ENCODE measurements around the gene RTTN.
"Not testable (repeated sequence)": the region's sequence is repeated elsewhere in the genome, so short reads cannot be mapped to it uniquely, and the experiment has no call there.

Gene RTTN

GRCh38 chr18:70149616-70150301, 55.7 kb downstream of the RTTN start:
- DNase-seq (ENCODE audit: low read depth in 2 of 2): no peak

GRCh38 chr18:70149156-70149555, 56.3 kb downstream of the RTTN start:
- no peak for DNase-seq (ENCODE audit: low read depth in 2 of 2)

- no peak for DNase-seq (ENCODE audit: low read depth in 2 of 2)
Observed at GRCh38 chr18:70148039-70148938, 57.2 kb downstream of the RTTN start.

GRCh38 chr18:70146174-70146573, 59.3 kb downstream of the RTTN start:
- no peak for DNase-seq (ENCODE audit: low read depth in 2 of 2)

GRCh38 chr18:70142001-70142400, 63.5 kb downstream of the RTTN start:
- DNase-seq (ENCODE audit: low read depth in 2 of 2): no peak

GRCh38 chr18:70139138-70139537, 66.3 kb downstream of the RTTN start:
- no peak for DNase-seq (ENCODE audit: low read depth in 2 of 2)

- DNase-seq (ENCODE audit: low read depth in 2 of 2): no peak
Observed at GRCh38 chr18:70135604-70136003, 69.9 kb downstream of the RTTN start.

- DNase-seq (ENCODE audit: low read depth in 2 of 2): no peak
Observed at GRCh38 chr18:70132999-70133398, 72.5 kb downstream of the RTTN start.

- DNase-seq (ENCODE audit: low read depth in 2 of 2): no peak
Observed at GRCh38 chr18:70128271-70128670, 77.2 kb downstream of the RTTN start.

- DNase-seq (ENCODE audit: low read depth in 2 of 2): no peak
Observed at GRCh38 chr18:70127359-70127758, 78.1 kb downstream of the RTTN start.

GRCh38 chr18:70126832-70127231, 78.7 kb downstream of the RTTN start:
- DNase-seq (ENCODE audit: low read depth in 2 of 2): no peak

GRCh38 chr18:70124139-70124538, 81.3 kb downstream of the RTTN start:
- no peak for DNase-seq (ENCODE audit: low read depth in 2 of 2)

GRCh38 chr18:70121842-70122241, 83.6 kb downstream of the RTTN start:
- DNase-seq (ENCODE audit: low read depth in 2 of 2): no peak

GRCh38 chr18:70116949-70117348, 88.5 kb downstream of the RTTN start:
- no peak for DNase-seq (ENCODE audit: low read depth in 2 of 2)

- no peak for DNase-seq (ENCODE audit: low read depth in 2 of 2)
Observed at GRCh38 chr18:70113511-70113910, 92.0 kb downstream of the RTTN start.

GRCh38 chr18:70110678-70111077, 94.8 kb downstream of the RTTN start:
- no peak for DNase-seq (ENCODE audit: low read depth in 2 of 2)

GRCh38 chr18:70107091-70107490, 98.4 kb downstream of the RTTN start:
- no peak for DNase-seq (ENCODE audit: low read depth in 2 of 2)

- DNase-seq (ENCODE audit: low read depth in 2 of 2): not testable (repeated sequence)
Observed at GRCh38 chr18:70102854-70103253, 102.6 kb downstream of the RTTN start.

- no peak for DNase-seq (ENCODE audit: low read depth in 2 of 2)
Observed at GRCh38 chr18:70089858-70090257, 115.6 kb downstream of the RTTN start.

- DNase-seq (ENCODE audit: low read depth in 2 of 2): no peak
Observed at GRCh38 chr18:70086085-70086484, 119.4 kb downstream of the RTTN start.

GRCh38 chr18:70085641-70086040, 119.8 kb downstream of the RTTN start:
- DNase-seq (ENCODE audit: low read depth in 2 of 2): no peak

- DNase-seq (ENCODE audit: low read depth in 2 of 2): no peak
Observed at GRCh38 chr18:70082430-70082829, 123.1 kb downstream of the RTTN start.

GRCh38 chr18:70078106-70078505, 127.4 kb downstream of the RTTN start:
- DNase-seq (ENCODE audit: low read depth in 2 of 2): no peak

Measured in stimulated activated CD4-positive, alpha-beta T cell treated with anti-CD3 and anti-CD28 coated beads, Interleukin-4, amount 100 ng/mL, for 48 hours (primary cell).